ENCODE results near the gene FSTL3. TPM values are rescaled to one million over a fixed set of nuclear protein-coding genes. Genes with fewer than 3 reads are reported as not detected.
A peak's percentile ranks its signal among the peaks of the same experiment; 100 is the strongest.

FSTL3 gene
- total and polyA plus RNA-seq, 2 of the 13 experiments (the other 11 are each of a cell fraction or from before 2014, with no cell fraction given): 13.5 to 15.6 TPM

- no TSS peak for BruUV-seq (replicated peaks)
- no peaks in the 10 kb centered on the region for H3K9me3 ChIP-seq (ENCODE audit: low read length)
- H3K27me3 ChIP-seq (ENCODE audit: control insufficient read depth in 1 of 2, insufficient read depth in 2 of 2, low read length in 2 of 2): peaks cover 0 to 13% of the 10 kb centered on the region in 2 experiments; a peak in 2 of 5 replicates
- H3K4me2 ChIP-seq (ENCODE audit: low read depth, low read length): no peak overlapping the region
- ATAC-seq (0 out of 3 replicates have a peak, but pooled peaks have one; percentile 21), DNase-seq (ENCODE audit: low spot score) (no peak), FAIRE-seq (no peak)
- H3K79me2 ChIP-seq (ENCODE audit: insufficient read depth, low read length): no peaks in the 10 kb centered on the region
- peaks cover 16% of the 10 kb centered on the region for H3K4me1 ChIP-seq (ENCODE audit: insufficient read depth, low read length)
- no peak overlapping the region for H3K27ac ChIP-seq (ENCODE audit: extremely low read length, insufficient read depth, low read length)
- WGBS (ENCODE audit: low lambda C conversion rate): 34% methylated on average over 9 of the region's 11 CpGs
- ChIA-PET POLR2A (interaction anchor here (0.5 to 1.6 kb wide), 3 partner anchors 17 to 52 kb away, joined by 3 to 7 read pairs (median 4); no protein-coding TSS in a partner anchor), CTCF (ENCODE audit: low intra/inter-chr PET ratio, low total read pairs) (no interaction called here)
- no peak overlapping the region for H3K4me3 ChIP-seq (replicated peaks in 1 of 3; ENCODE audit: insufficient read depth in 1 of 3, low read depth in 2 of 3, low read length in 3 of 3)
- H3K36me3 ChIP-seq (replicated peaks in 1 of 2; ENCODE audit: control insufficient read depth in 1 of 2, insufficient read depth in 2 of 2, low read length in 2 of 2): no peaks in the 10 kb centered on the region
- in situ Hi-C loops (cut with HindIII; ENCODE audit: extremely low pct_ligation_motif_present, low pct_unique_long_range_greater_than_20kb) (no loop called here), intact Hi-C loops (cut with micrococcal nuclease; ENCODE audit: unreplicated experiment) (no loop called here)
- TF ChIP-seq ZNF883 (CRISPR knock-in tag; IDR thresholded peaks at IDR 0.05; ENCODE audit: not compliant biosample characterization): no peak
- no peak for TF ChIP-seq MAZ (IDR thresholded peaks at IDR 0.05; ENCODE audit: borderline replicate concordance, low read depth, low read length)
- TF ChIP-seq MAZ (CRISPR knock-in tag; IDR thresholded peaks at IDR 0.05; ENCODE audit: low read depth): no peak
- TF ChIP-seq STAT5B (CRISPR knock-in tag; IDR thresholded peaks at IDR 0.05): no peak
- no peak for TF ChIP-seq FOXP4 (CRISPR knock-in tag; IDR thresholded peaks at IDR 0.05)
- no peak for TF ChIP-seq ATF3 (CRISPR knock-in tag; IDR thresholded peaks at IDR 0.05)
- TF ChIP-seq ZFP36 (IDR thresholded peaks at IDR 0.05; ENCODE audit: borderline replicate concordance, low read depth, low read length, partially characterized antibody): peak; percentile 67
- H2AFZ ChIP-seq (ENCODE audit: low read length): no peak overlapping the region
- no peaks in the 10 kb centered on the region for H4K20me1 ChIP-seq (ENCODE audit: insufficient read depth, low read length)
- H3K9ac ChIP-seq (ENCODE audit: insufficient read depth, low read depth, low read length): no peak overlapping the region
These were observed 11.5 kb downstream of the FSTL3 start for GRCh38 chr19:687569-688166.

Measured in HepG2 (cell line).